Raji (cell line): ENCODE data around the gene COL8A1.

Source experiments
- POLR2A ChIP-seq: IDR thresholded peaks from 2 replicates; pipeline ENCODE4 v1.6.1; 2011; ENCODE audit warnings: low read depth, low read length, control low read depth; ENCODE audit not compliant: insufficient read depth

Gene COL8A1

GRCh38 chr3:99681512-99681911, 43.1 kb downstream of the COL8A1 start:
- TF ChIP-seq POLR2A = no peak

- no peak for TF ChIP-seq POLR2A
Measured at GRCh38 chr3:99681976-99682375, 43.6 kb downstream of the COL8A1 start.

GRCh38 chr3:99683465-99683864, 45.1 kb downstream of the COL8A1 start:
- TF ChIP-seq POLR2A = no peak

GRCh38 chr3:99683876-99684275, 45.5 kb downstream of the COL8A1 start:
- TF ChIP-seq POLR2A = no peak

- TF ChIP-seq POLR2A = no peak
Measured at GRCh38 chr3:99684644-99685043, 46.2 kb downstream of the COL8A1 start.

GRCh38 chr3:99686469-99686868, 48.1 kb downstream of the COL8A1 start:
- TF ChIP-seq POLR2A = no peak

- no peak for TF ChIP-seq POLR2A
Measured at GRCh38 chr3:99686955-99687612, 48.7 kb downstream of the COL8A1 start.

GRCh38 chr3:99690761-99691369, 52.5 kb downstream of the COL8A1 start:
- no peak for TF ChIP-seq POLR2A

- no peak for TF ChIP-seq POLR2A
Measured at GRCh38 chr3:99693636-99694035, 55.2 kb downstream of the COL8A1 start.

GRCh38 chr3:99696497-99696896, 58.1 kb downstream of the COL8A1 start:
- TF ChIP-seq POLR2A = no peak

- TF ChIP-seq POLR2A = no peak
Measured at GRCh38 chr3:99697250-99697649, 58.9 kb downstream of the COL8A1 start.

- TF ChIP-seq POLR2A = no peak
Measured at GRCh38 chr3:99698932-99699331, 60.5 kb downstream of the COL8A1 start.

- no peak for TF ChIP-seq POLR2A
Measured at GRCh38 chr3:99699841-99700240, 61.4 kb downstream of the COL8A1 start.

- TF ChIP-seq POLR2A = no peak
Measured at GRCh38 chr3:99700631-99701268, 62.4 kb downstream of the COL8A1 start.

GRCh38 chr3:99702953-99703943, 64.9 kb downstream of the COL8A1 start:
- no peak for TF ChIP-seq POLR2A

GRCh38 chr3:99704417-99704816, 66.0 kb downstream of the COL8A1 start:
- TF ChIP-seq POLR2A = no peak

GRCh38 chr3:99706410-99706809, 68.0 kb downstream of the COL8A1 start:
- TF ChIP-seq POLR2A = no peak
